Cardiac septum (tissue), 1 donor: ENCODE data around the gene ZNF765. TPM values are rescaled to one million over a fixed set of nuclear protein-coding genes. Genes with fewer than 3 reads are reported as not detected.
A peak's percentile ranks its signal among the peaks of the same experiment; 100 is the strongest.
"Not testable (repeated sequence)": the region's sequence is repeated elsewhere in the genome, so short reads cannot be mapped to it uniquely, and the experiment has no call there.

ENCODE experiments used
- DNase-seq: peaks from one replicate; pipeline ENCODE4 v3.0.0-alpha.2; 2020; ENCODE audit warnings: low spot score
- intact Hi-C: fragments of 100-400 bp; cut with DNase I; formaldehyde crosslinking; loops from one replicate; pipeline ENCODE4 v1.14.0; 2022
- long read RNA-seq: library from polyadenylated mRNA; unstranded; transcript quantifications from one replicate; pipeline ENCODE4 v2.0.0, GENCODE V29; 2021
- total RNA-seq: library from RNA; stranded (reverse); fragmentation: NEBNext Ultra II Directional; extraction: Animal tissue kit (Norgen Biotek cat#: 25700); gene quantifications from one replicate; pipeline ENCODE4 v1.2.1, GENCODE V29; 2021
- donor health status: DM: no; HTN: no; CAD: no.

Gene ZNF765
- 4.5 TPM for total RNA-seq
- long read RNA-seq, full-length matches to known transcripts: 2 of 3 reads
- long read RNA-seq, partial matches to known transcripts: 1 of 3 reads
- long read RNA-seq, other reads (novel, unspliced or antisense): 0 of 3 reads

GRCh38 chr19:53394974-53395839 lies at the start of gene ZNF765:
Gene ZNF765 (plus strand): TSS chr19:53395149. CDS start chr19:53398016, 2,867 bp downstream.
- intact Hi-C loops: no loop called here
- DNase-seq: peak; percentile 97

- DNase-seq: no peak
- intact Hi-C loops: no loop called here
These were observed 39.2 kb upstream of the ZNF765 start for GRCh38 chr19:53355739-53356138.

- no peak for DNase-seq
- intact Hi-C loops: no loop called here
These were observed 36.9 kb upstream of the ZNF765 start for GRCh38 chr19:53357821-53358581.

- intact Hi-C loops: loop anchor here (5.0 kb wide), 1 partner anchor 163 kb away; no protein-coding TSS in a partner anchor
- not testable (repeated sequence) for DNase-seq
These were observed 34.9 kb upstream of the ZNF765 start for GRCh38 chr19:53360056-53360455.

- intact Hi-C loops: no loop called here
- peak; percentile 95 for DNase-seq
These were observed 29.6 kb upstream of the ZNF765 start, which contains the start of gene ZNF525 for GRCh38 chr19:53365134-53365898. Gene ZNF525 (plus strand): TSS chr19:53365705. CDS start chr19:53372282, 6,577 bp downstream.

- intact Hi-C loops: no loop called here
- DNase-seq: no peak
These were observed 29.0 kb upstream of the ZNF765 start for GRCh38 chr19:53365899-53366493.

GRCh38 chr19:53372196-53372595 lies 22.8 kb upstream of the ZNF765 start:
- intact Hi-C loops: no loop called here
- no peak for DNase-seq

- DNase-seq: no peak
- intact Hi-C loops: no loop called here
These were observed 20.7 kb upstream of the ZNF765 start for GRCh38 chr19:53374288-53374687.

- no peak for DNase-seq
- intact Hi-C loops: no loop called here
These were observed 20.2 kb upstream of the ZNF765 start for GRCh38 chr19:53374743-53375142.

GRCh38 chr19:53381376-53381775 lies 13.6 kb upstream of the ZNF765 start:
- intact Hi-C loops: no loop called here

GRCh38 chr19:53388168-53388567 lies 6.8 kb upstream of the ZNF765 start:
- no peak for DNase-seq
- intact Hi-C loops: no loop called here

More at GRCh38 chr19:53381376-53381775, 13.6 kb upstream of the ZNF765 start:
- no peak for DNase-seq

- intact Hi-C loops: no loop called here
- no peak for DNase-seq
These were observed 6.0 kb upstream of the ZNF765 start for GRCh38 chr19:53388904-53389303.

GRCh38 chr19:53389571-53389970 lies 5.4 kb upstream of the ZNF765 start:
- intact Hi-C loops: no loop called here

GRCh38 chr19:53389978-53390377 lies 5.0 kb upstream of the ZNF765 start:
- no peak for DNase-seq

More at GRCh38 chr19:53389571-53389970, 5.4 kb upstream of the ZNF765 start:
- DNase-seq: no peak

GRCh38 chr19:53394522-53394973 lies 401 bp upstream of the ZNF765 start:
- DNase-seq: peak; percentile 76
- intact Hi-C loops: no loop called here

More at GRCh38 chr19:53389978-53390377, 5.0 kb upstream of the ZNF765 start:
- intact Hi-C loops: no loop called here

- intact Hi-C loops, DNase-seq: not testable (repeated sequence)
These were observed 1.0 kb downstream of the ZNF765 start for GRCh38 chr19:53395840-53396524.

GRCh38 chr19:53396525-53396868 lies 1.5 kb downstream of the ZNF765 start:
- intact Hi-C loops: no loop called here
- DNase-seq: no peak

GRCh38 chr19:53397918-53398317 lies 3.0 kb downstream of the ZNF765 start:
- DNase-seq, intact Hi-C loops: not testable (repeated sequence)
